ENCODE measurements around the gene KRTAP10-5.
"Not testable (repeated sequence)": the region's sequence is repeated elsewhere in the genome, so short reads cannot be mapped to it uniquely, and the experiment has no call there.

The KRTAP10-5 gene

DNA sequence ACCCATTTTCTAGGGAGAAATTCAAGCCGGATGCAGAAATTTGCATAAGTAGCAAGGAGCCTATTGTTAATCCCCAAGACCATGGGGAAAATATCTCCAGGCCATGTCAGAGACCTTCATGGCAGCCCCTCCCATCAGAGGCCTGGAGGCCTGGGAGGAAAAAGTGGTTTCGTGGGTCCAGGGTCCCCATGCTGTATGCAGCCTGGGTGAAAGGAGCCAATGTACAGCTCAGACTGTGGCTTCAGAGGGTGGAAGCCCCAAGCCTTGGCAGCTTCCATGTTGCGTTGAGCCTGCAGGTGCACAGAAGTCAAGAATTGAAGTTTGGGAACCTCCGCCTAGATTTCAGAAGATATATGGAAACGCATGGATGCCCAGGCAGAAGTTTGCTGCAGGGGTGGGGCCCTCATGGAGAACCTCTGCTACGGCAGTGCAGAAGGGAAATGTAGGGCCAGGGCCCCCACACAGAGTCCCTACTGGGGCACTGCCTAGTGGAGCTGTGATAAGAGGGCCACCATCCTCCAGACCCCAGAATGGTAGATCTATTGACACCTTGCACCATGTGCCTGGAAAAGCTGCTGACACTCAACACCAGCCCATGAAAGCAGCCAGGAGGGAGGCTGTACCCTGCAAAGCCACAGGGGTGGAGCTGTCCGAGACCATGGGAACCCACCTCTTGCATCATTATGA lies 29.9 kb upstream of the KRTAP10-5 start:
- not testable (repeated sequence) for DNase-seq (ENCODE audit: low read depth in 2 of 2)

DNA sequence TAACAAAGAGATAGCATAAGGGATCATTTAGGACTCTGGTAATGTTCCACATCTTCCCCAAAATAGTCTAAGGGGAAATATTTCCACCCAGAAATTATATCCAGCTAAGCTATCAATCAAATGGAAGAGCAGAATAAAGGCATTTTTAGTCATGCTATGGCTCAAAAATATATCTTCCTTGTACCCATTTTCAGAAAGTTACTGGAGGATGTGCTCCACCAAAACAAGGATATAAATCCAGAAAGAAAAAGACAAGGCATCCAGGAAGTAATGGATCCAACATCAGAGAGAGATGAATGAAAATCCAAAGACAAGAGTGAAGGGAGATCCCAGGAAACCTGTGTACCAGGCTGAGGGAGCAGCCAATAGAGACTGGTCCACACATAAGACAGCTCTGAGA lies 28.8 kb upstream of the KRTAP10-5 start:
- DNase-seq (ENCODE audit: low read depth in 2 of 2): no peak

DNA sequence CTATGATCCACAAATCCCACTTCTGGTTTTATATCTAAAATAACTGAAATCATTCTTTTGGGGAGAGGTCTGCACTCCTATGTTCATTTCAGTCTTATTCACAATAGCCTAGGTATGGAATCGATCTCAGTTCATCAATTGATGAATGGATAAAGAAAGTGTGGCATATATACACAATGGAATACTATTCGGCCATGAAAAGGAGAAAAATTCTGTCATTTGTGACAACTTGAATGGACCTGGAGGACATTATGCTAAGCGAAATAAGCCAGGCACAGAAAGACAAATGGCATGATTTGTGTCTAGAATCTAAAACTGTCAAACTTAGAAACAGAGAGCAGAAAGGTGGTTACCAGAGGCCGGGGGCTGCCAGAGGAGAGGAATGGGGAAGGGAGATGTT lies 26.1 kb upstream of the KRTAP10-5 start:
- DNase-seq (ENCODE audit: low read depth in 2 of 2): no peak

DNA sequence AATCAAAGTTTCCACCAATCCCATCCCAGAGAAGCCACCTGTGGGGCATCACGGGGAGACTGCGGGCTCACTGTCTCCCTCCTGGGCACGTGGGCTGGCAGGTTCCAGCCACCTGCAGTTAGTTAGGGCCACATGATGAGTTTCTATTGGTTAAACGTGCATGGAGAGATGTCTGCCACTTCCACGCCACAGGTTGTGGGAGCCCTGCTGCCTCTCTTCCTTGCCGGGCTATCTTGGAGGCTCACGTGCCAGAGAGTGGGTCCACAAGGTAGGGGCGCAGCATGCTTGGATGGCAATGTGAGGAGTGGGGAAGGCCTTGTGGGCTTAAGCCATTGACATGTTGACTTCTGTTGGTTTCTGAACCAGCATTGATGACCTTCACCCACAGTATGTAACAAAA lies 23.5 kb upstream of the KRTAP10-5 start:
- no peak for DNase-seq (ENCODE audit: low read depth in 2 of 2)

- DNase-seq (ENCODE audit: low read depth in 2 of 2): no peak
Observed at GRCh38 chr21:44603109-44603875, 22.9 kb upstream of the KRTAP10-5 start.

GRCh38 chr21:44602463-44602850 lies 22.1 kb upstream of the KRTAP10-5 start:
- DNase-seq (ENCODE audit: low read depth in 2 of 2): no peak

DNA sequence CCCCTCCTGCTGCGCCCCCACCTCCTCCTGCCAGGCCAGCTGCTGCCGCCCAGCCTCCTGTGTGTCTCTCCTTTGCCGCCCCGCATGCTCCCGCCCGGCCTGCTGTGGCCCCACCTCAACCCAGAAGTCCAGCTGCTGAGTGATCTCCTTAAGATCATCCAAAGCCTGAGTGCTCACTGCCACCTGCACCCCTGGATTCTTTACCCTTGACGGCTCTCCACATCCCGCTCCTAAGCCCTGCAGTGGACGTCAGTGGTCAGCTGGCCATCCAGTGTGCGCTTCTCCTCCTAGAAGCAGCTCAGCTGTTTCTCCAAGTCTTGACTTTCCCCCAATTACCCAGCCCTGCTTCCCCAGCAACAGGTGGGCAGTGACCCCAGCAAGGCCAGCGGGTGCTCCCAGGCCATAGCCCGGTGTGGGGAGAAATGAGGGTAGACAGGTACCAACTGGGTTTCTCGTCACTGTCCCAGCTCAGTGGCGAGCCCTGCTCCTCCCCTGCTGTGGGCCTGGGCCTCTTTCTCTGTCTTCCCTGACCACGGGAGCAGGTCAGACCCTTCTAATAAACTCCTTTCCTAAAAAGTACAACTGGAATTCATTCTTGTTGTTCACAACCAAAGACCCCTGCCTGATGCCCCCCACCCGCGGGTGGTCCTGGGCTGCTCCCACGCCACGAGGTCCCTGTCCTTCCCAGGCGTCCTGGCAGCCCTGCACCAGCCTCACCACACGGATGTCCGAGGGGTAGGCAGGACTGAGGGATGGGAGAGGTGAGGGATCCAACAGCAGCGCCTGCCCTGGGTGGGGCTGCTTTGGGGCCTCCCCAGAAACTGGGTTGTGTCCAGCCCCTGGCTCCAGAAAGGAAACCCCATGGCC lies 21.4 kb upstream of the KRTAP10-5 start:
- DNase-seq (ENCODE audit: low read depth in 2 of 2): no peak

- not testable (repeated sequence) for DNase-seq (ENCODE audit: low read depth in 2 of 2)
Observed at GRCh38 chr21:44601091-44601490, 20.7 kb upstream of the KRTAP10-5 start.

- DNase-seq (ENCODE audit: low read depth in 2 of 2): not testable (repeated sequence)
Observed at GRCh38 chr21:44600118-44600978, 19.9 kb upstream of the KRTAP10-5 start, which contains the start of gene KRTAP10-7. Gene KRTAP10-7 (plus strand): TSS chr21:44600597. CDS start chr21:44600622, 25 bp downstream.

- no peak for DNase-seq (ENCODE audit: low read depth in 2 of 2)
Observed at GRCh38 chr21:44599264-44600029, 19.0 kb upstream of the KRTAP10-5 start.

GRCh38 chr21:44598061-44598460 lies 17.7 kb upstream of the KRTAP10-5 start:
- no peak for DNase-seq (ENCODE audit: low read depth in 2 of 2)

- DNase-seq (ENCODE audit: low read depth in 2 of 2): no peak
Observed at GRCh38 chr21:44596068-44596725, 15.8 kb upstream of the KRTAP10-5 start.

- no peak for DNase-seq (ENCODE audit: low read depth in 2 of 2)
Observed at GRCh38 chr21:44595524-44595923, 15.1 kb upstream of the KRTAP10-5 start.

DNA sequence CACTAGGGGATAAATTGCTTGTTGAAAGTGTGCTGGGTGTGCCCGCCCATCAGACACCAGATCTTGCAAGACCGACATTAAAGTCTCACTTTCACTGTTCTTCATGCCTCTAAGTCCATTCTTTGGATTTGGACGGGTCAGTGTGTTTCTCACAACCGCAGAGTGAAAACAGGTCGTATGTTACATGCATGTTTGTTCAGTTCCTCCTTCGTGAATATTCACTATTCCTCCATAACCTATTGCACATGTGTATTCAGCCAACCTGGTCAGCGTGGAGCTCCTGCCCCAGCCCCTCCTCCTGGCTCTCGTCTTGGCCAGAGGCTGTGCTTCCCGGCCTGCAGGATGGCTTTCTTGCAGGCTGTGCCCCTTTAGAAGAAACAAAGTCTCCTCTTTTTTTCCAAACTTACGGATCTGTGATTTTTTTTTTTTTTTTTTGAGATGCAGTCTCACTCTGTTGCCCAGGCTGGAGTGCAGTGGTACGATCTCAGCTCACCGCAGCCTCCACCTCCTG lies 14.1 kb upstream of the KRTAP10-5 start:
- DNase-seq (ENCODE audit: low read depth in 2 of 2): no peak

- DNase-seq (ENCODE audit: low read depth in 2 of 2): no peak
Observed at GRCh38 chr21:44593598-44594405, 13.4 kb upstream of the KRTAP10-5 start.

DNA sequence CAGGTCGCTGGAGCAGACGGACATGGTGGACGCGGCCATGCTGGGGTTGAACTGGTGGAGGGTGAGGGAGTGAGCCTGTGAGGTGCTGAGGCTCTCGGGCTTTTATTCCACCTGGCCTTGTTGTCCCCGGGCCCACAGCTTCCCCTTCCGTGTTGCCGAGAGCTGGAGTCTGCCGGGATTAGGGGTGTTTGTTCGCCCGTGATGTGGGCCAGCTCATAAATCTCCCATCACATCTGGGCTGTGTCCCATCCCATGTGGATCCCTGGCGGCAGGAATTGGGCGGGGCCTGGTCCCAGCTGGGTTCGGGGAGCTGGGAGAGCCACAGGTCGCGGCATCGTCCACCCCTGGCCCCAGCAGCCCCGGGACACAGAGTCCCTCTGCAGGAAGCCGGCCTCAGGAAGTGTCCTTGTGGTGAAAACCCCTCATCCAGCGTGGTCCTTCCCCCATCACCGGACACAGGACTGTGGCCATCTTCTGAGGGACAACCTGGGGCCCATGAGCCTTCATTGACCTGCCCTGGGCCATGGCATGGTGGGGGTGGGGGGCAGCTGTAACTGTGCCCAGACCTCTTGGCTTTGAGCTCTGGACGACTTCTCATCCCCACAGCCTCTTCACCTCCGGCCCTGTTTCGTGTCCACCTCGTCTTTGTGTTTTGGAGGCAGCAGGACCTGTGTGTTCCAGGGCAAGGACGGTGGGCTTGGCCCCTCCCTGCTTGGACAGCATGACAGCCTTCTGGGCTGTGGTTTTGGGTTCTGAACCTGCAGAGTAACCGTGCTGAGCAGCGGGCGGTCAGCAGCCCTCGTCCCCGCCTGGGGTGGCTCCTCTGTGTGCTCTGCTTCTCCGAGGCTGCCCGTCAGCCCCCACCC lies 12.3 kb upstream of the KRTAP10-5 start, which contains the start of gene KRTAP10-6:
Gene KRTAP10-6, minus strand, starts transcription at position 60 of the 866 bp plus-strand sequence. Its CDS starts 21 bp downstream, at position 39.
- no peak for DNase-seq (ENCODE audit: low read depth in 2 of 2)

DNA sequence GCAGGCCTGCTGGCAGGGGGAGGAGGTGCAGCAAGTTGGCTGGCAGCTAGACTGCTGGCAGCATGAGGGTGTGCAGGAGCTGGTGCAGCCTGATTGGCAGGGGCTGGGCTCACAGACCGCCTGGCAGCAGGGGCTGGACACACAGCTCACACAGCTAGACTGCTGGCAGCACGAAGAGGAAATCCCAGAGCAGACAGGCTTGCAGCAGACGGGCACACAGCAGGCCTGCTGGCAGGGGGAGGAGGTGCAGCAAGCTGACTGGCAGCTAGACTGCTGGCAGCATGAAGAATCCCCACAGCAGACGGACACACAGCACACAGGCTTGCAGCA lies 11.4 kb upstream of the KRTAP10-5 start:
- not testable (repeated sequence) for DNase-seq (ENCODE audit: low read depth in 2 of 2)
